SHP77 (cell line): Measurements from ENCODE around the gene COG5.

Source experiments
- DNase-seq, 2 experiments: peaks; one replicate each; lab custom pipeline; 2025; lab: John Stamatoyannopoulos, UW

The COG5 gene

GRCh38 chr7:107394276-107394675, 169.4 kb downstream of the COG5 start:
- no peak for DNase-seq

GRCh38 chr7:107392830-107393229, 170.9 kb downstream of the COG5 start:
- DNase-seq, result no peak

GRCh38 chr7:107390916-107391315, 172.8 kb downstream of the COG5 start:
- DNase-seq, result no peak

GRCh38 chr7:107388604-107389003, 175.1 kb downstream of the COG5 start:
- no peak for DNase-seq

GRCh38 chr7:107387573-107388219, 176.0 kb downstream of the COG5 start:
- DNase-seq, result no peak

GRCh38 chr7:107387128-107387527, 176.6 kb downstream of the COG5 start:
- peak; percentile 18 to 19 for DNase-seq

- no peak for DNase-seq
Measured at GRCh38 chr7:107386548-107387102, 177.1 kb downstream of the COG5 start.

GRCh38 chr7:107384025-107384424, 179.7 kb downstream of the COG5 start:
- DNase-seq, result no peak

- DNase-seq, result no peak
Measured at GRCh38 chr7:107383203-107383602, 180.5 kb downstream of the COG5 start.

- DNase-seq, result no peak
Measured at GRCh38 chr7:107381453-107381852, 182.3 kb downstream of the COG5 start.

GRCh38 chr7:107373354-107373753, 190.4 kb downstream of the COG5 start:
- DNase-seq, result no peak

- no peak for DNase-seq
Measured at GRCh38 chr7:107372298-107372697, 191.4 kb downstream of the COG5 start.

GRCh38 chr7:107370816-107371215, 192.9 kb downstream of the COG5 start:
- DNase-seq, result no peak

- no peak for DNase-seq
Measured at GRCh38 chr7:107364787-107365186, 198.9 kb downstream of the COG5 start.

- DNase-seq, result no peak
Measured at GRCh38 chr7:107359520-107360316, 204.0 kb downstream of the COG5 start.

- DNase-seq, result no peak
Measured at GRCh38 chr7:107355616-107356015, 208.1 kb downstream of the COG5 start.

GRCh38 chr7:107354640-107355039, 209.1 kb downstream of the COG5 start:
- DNase-seq, result no peak

- no peak for DNase-seq
Measured at GRCh38 chr7:107353701-107354100, 210.0 kb downstream of the COG5 start.

GRCh38 chr7:107345898-107346297, 217.8 kb downstream of the COG5 start:
- no peak for DNase-seq

GRCh38 chr7:107344799-107345198, 218.9 kb downstream of the COG5 start:
- DNase-seq, result no peak

GRCh38 chr7:107344286-107344685, 219.4 kb downstream of the COG5 start:
- DNase-seq, result no peak

GRCh38 chr7:107338080-107338479, 225.6 kb downstream of the COG5 start:
- no peak for DNase-seq
